ENCODE measurements around the gene E2F4.

The E2F4 gene

GRCh38 chr16:67194260-67194659 lies 2.3 kb downstream of the E2F4 start:
- DNase-seq: no peak

DNA sequence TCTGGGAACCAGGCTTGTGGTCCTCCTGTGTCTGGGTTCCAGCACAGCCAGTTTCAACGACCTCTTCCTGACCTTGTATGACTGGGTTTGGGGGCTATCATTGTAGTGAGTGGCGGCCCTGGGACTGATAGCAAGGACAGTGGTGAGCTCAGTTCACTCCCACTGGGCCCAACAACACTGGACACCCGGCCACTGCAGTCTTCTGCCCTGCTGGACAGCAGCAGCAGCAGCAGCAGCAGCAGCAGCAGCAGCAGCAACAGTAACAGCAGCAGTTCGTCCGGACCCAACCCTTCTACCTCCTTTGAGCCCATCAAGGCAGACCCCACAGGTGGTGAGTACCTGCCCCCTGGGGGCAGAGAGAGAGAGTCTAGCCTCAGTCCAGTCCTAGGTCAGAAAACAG lies 3.7 kb downstream of the E2F4 start:
- no peak for DNase-seq

GRCh38 chr16:67196881-67197280 lies 4.9 kb downstream of the E2F4 start:
- DNase-seq: no peak

- no peak for DNase-seq
Measured at GRCh38 chr16:67197704-67198103, 5.7 kb downstream of the E2F4 start.

DNA sequence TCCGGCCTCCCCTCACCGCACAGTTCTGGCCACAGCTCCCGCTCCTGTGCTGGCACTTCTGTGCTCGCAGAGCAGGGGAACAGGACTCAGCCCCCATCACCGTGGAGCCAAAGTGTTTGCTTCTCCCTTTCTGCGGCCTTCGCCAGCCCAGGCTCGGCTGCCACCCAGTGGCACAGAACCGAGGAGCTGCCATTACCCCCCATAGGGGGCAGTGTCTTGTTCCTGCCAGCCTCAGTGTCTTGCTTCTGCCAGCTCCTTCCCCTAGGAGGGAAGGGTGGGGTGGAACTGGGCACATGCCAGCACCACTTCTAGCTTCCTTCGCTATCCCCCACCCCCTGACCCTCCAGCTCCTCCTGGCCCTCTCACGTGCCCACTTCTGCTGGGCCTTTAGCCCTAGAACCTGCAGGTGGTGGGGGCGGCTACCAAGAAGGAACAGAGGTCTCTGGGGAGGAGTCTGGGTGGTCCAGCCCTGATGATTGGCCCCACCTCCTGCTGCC lies 6.3 kb downstream of the E2F4 start:
- DNase-seq: no peak

DNA sequence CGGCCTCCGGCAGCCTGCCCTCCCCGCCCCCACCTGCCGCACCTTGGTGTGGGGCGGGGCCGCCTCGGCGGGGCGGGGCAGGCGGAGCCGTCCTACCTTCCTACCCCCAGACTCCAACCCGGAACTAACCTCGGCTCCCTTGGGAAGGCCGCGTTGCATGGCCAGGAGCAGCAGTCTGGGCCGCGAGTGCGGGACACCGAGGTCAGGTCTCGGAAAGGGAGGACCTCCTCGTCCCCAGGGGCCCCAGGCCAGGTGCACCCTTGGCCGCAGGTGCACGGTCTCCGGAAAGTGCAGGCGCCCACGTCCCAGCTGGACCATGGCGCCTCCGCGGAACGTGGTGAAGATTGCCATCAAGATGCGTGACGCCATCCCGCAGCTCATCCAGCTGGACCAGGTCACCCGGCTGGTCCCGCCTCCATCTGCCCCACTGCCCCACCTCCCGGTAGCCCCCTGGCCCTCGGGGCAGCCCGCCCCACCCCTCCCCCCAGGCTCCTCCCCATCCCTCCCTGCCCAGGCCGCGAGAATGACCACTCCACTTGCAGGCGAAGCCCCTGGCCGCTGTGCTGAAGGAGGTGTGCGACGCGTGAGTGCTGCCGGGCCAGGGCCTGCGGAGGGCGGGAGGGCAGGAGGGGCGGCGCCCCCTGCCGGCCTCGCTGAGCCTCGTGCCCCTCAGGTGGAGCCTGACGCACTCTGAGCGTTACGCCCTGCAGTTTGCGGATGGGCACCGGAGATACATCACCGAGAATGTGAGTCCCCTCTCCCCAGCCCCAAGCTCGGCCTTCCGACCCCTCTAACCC lies 7.3 kb downstream of the E2F4 start, which contains the start of gene ELMO3:
ELMO3 (plus strand) TSS at position 121 of the 797 bp plus-strand sequence; CDS start at position 317, 196 bp downstream.
- no peak for DNase-seq

DNA sequence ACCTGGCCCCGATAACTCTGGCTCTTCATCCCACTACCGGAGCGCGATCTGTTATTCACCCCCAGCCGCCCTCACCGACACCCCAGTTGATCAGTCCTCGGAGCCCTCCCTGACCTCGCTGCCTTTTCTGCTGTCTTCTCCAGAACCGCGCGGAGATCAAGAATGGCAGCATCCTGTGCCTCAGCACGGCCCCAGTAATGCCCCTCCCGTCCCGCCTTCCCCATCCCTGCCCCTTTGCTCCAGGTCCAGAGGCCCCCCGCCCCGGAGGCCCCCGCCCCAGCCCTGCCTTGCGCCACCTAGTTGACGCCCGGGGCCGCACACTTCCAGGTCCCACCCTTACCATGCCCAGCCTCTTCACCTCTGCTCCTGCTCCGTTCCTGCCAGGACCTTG lies 7.8 kb downstream of the E2F4 start:
- DNase-seq: no peak

DNA sequence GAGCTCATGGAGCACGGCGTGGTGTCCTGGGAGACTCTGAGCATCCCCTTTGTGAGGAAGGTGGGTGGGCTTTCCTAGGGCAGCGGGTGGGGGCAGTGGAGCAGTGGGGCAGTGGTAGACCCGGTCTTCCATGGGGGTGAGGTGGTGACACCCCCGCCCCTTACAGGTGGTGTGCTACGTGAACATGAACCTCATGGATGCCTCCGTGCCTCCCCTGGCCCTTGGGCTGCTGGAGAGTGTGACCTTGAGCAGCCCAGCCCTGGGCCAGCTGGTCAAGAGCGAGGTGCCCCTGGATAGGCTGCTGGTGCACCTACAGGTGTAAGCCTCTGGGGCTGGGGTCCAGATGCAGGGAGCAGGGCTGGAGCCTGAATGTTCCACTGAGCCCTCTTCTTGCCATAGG lies 8.5 kb downstream of the E2F4 start:
- no peak for DNase-seq

DNA sequence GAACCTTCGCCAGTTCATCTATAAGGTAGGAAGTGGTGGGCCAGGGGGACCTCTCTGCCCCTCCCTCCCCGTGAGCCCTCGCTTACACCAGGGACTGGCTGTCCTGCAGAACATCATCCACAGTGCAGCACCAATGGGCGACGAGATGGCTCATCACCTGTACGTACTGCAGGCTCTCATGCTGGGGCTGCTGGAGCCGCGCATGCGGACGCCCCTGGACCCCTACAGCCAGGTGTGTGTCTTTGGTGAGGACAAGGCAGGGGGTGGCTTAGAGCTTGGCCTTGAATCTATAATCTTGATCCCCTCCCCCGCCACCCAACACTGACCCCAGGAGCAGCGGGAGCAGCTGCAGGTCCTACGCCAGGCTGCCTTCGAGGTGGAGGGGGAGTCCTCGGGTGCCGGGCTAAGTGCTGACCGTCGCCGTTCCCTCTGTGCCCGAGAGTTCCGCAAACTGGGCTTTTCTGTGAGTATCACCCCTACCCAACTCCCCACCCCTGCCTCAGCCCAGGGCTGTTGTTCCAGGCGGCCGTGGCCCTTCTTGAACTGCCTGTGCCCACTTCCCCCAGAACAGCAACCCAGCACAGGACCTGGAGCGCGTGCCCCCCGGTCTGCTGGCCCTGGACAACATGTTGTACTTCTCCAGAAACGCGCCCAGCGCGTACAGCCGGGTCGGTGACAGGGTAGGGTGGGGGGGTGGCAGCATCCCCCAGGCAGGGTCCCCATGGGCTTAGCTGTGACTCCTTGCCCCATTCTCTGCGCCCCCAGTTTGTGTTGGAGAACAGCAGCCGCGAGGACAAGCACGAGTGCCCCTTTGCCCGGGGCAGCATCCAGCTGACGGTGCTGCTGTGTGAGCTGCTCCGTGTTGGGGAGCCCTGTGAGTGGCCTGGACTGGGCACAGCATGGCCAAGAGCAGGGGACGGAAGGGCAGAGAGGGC lies 9.7 kb downstream of the E2F4 start:
- no peak for DNase-seq

DNA sequence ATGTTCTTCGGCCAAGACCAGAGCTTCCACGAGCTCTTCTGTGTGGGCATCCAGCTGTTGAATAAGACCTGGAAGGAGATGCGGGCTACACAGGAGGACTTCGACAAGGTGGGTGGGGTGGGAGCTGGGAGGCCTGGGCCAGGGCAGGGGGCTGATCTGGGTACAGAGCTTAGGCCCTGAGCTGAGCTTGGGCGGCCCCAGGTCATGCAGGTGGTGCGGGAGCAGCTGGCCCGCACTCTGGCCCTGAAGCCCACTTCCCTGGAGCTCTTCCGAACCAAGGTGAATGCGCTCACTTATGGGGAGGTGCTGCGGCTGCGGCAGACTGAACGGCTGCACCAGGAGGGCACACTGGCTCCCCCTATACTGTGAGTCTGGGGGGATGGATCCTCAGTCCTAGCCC lies 10.5 kb downstream of the E2F4 start:
- no peak for DNase-seq

- no peak for DNase-seq
Measured at GRCh38 chr16:67202956-67203493, 11.1 kb downstream of the E2F4 start.

- DNase-seq: no peak
Measured at GRCh38 chr16:67204076-67204475, 12.1 kb downstream of the E2F4 start.

GRCh38 chr16:67206129-67206837 lies 14.3 kb downstream of the E2F4 start:
- DNase-seq: no peak

DNA sequence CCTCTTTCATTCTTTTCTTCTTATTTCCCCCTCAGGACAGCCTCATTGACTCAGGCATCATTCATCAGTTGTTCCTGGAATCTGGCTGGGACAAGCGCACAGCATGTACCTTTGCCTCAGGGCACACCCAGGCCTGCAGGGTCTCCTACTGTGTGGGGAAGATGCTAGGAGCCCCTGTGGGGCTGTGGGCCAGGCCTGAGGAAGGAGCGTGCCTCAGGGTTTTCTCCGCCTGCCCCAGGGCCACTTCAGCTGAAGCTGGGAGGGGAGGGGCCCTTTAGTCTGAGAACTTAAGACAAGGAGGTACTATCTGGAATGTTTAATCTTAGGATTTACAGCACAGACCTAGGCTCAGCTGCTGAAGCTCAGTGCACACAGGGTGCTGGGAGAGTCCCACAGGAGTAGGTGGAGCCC lies 14.9 kb downstream of the E2F4 start:
- no peak for DNase-seq

DNA sequence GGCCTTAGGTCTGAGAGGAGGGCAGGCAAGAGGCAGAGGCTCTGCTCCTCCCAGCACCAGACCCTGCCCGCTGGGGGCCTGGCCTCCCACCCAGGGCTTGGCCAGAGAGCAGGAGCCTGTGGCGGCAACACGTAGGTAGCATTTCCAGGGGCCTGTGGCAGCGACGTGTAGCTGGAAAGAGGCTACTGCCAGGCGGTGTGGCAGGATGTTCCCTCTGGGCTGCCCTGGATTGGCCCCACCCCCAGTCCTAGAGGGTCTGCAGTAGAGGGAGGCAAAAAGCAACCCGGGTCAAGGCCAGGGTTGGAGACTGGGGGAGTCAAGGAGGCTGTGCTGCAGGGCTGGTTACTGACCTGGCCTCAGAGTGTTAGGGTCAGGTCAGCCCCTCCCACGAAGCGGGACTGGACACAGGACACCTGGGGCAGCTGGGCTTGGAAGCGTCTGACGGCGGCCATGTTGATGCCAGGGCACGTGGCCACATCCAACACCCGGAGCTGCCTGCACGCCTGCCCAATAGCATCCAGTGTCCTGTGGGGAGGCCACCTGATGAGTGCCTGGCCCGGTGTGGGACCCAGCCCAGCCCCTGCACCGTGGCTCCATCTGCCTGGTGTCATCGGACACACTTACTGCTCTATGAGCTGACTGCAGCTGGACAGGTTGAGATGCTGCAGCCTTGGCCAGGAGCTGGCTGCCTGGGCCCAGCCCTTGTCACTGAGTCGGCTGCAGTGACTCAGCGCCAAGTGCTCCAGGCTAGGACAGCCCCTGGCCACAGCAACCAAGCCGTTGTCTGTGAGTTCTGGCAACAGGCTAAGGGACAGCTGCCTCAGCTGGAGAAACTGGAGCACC lies 15.5 kb downstream of the E2F4 start:
- no peak for DNase-seq

- no peak for DNase-seq
Measured at GRCh38 chr16:67208154-67208896, 16.4 kb downstream of the E2F4 start.

DNA sequence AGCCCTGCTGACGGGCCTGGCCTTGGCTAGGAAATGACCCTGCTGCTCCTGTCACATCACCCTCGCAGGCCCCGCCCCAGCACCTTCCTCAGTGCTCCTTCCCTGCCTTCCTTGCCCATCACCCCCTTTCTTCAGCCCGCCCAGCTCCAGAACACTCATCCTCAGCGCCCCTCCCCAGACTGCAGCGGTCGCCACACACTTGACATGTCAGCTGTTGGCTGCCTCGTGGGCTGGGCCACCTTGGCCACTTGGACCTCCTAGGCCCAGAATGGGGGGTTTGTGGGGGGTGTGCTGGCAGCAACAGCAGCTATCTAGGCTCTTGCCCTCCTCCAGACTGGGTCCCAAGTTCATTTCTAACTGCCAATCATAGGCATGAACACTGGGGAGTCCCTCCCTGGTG lies 17.6 kb downstream of the E2F4 start:
- DNase-seq: no peak

GRCh38 chr16:67210069-67210937 lies 18.3 kb downstream of the E2F4 start:
- no peak for DNase-seq

- no peak for DNase-seq
Measured at GRCh38 chr16:67211674-67212073, 19.7 kb downstream of the E2F4 start.

DNA sequence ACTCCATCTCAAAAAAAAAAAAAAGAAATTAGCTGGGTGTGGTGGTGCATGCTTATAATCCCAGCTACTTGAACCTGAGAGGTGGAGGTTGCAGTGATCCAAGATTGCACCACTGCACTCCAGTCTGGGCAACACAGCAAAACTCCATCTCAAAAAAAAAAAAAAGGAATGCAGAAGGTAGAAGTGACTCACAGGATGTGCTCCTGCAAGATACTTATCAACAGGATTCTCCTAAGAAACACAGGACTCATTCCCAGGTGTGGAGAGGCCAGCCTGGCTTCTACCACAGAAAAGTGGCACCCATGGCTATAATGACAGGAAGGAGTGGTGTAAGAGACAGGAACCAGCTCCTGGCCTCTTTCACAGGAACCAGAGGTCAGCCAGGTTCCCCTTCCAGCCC lies 20.8 kb downstream of the E2F4 start:
- no peak for DNase-seq

All from stimulated activated CD4-positive, alpha-beta T cell treated with anti-CD3 and anti-CD28 coated beads, Interleukin-2, amount 100 ng/mL, for 48 hours (primary cell).